SU-DHL-6 (cell line): ENCODE measurements around the gene SSX2IP.

ENCODE experiments used
- CTCF ChIP-seq: fragments of 200-600 bp; sonication (generic); IDR thresholded peaks from one replicate; pipeline ENCODE4 v1.5.1; 2017; ENCODE audit warnings: antibody characterized with exemption, mild to moderate bottlenecking, low read length, moderate library complexity; ENCODE audit not compliant: insufficient read depth, poor library complexity, severe bottlenecking
- EZH2phosphoT487 ChIP-seq: fragments of 200-600 bp; sonication (generic), shearing (Covaris generic); conservative IDR thresholded peaks from 2 replicates; pipeline ENCODE4 v1.6.1; 2018; ENCODE audit warnings: mild to moderate bottlenecking, antibody characterized with exemption, low read length, moderate library complexity, mixed read lengths

GRCh38 chr1:84613026-84613425 lies 77.2 kb downstream of the SSX2IP start:
- no peak for TF ChIP-seq CTCF
- TF ChIP-seq EZH2phosphoT487: no peak
